Smooth muscle cell (in vitro differentiated cells): ENCODE results near the gene NPPB. TPM values are rescaled to one million over a fixed set of nuclear protein-coding genes. Genes with fewer than 3 reads are reported as not detected.

Experiments used
- DNase-seq: peaks from one replicate; lab custom pipeline; 2025; ENCODE audit not compliant: unreplicated experiment; lab: John Stamatoyannopoulos, UW
- H2AFZ ChIP-seq: fragments of 200-600 bp; sonication (generic); 2 replicates; pipeline ENCODE4 v1.6.0; 2016; ENCODE audit warnings: antibody characterized with exemption, low read depth, mild to moderate bottlenecking
- H3F3A ChIP-seq: fragments of 200-600 bp; sonication (generic); 2 replicates; pipeline ENCODE4 v1.6.0; 2017; ENCODE audit warnings: antibody characterized with exemption, low read depth
- H3K27ac ChIP-seq: fragments of 200-600 bp; sonication (generic); 2 replicates; pipeline ENCODE4 v1.5.1; 2016; ENCODE audit warnings: low read depth, mild to moderate bottlenecking
- H3K27me3 ChIP-seq: fragments of 200-600 bp; sonication (generic); 2 replicates; pipeline ENCODE4 v1.6.1; 2016; ENCODE audit warnings: low read depth, mild to moderate bottlenecking
- H3K36me3 ChIP-seq: fragments of 200-600 bp; sonication (generic); 2 replicates; pipeline ENCODE4 v1.5.1; 2016; ENCODE audit warnings: low read depth
- H3K4me1 ChIP-seq: fragments of 200-600 bp; sonication (generic); 2 replicates; pipeline ENCODE4 v1.5.1; 2016; ENCODE audit warnings: low read depth
- H3K4me2 ChIP-seq: fragments of 200-600 bp; sonication (generic); 2 replicates; pipeline ENCODE4 v1.6.0; 2016; ENCODE audit warnings: mild to moderate bottlenecking
- H3K4me3 ChIP-seq: fragments of 200-600 bp; sonication (generic); 2 replicates; pipeline ENCODE4 v1.5.1; 2016; ENCODE audit warnings: mild to moderate bottlenecking
- H3K79me2 ChIP-seq: fragments of 200-600 bp; sonication (generic); 2 replicates; pipeline ENCODE4 v1.6.0; 2016; ENCODE audit warnings: low read depth, mild to moderate bottlenecking
- H3K9ac ChIP-seq: fragments of 200-600 bp; sonication (generic); 2 replicates; pipeline ENCODE4 v1.6.0; 2016; ENCODE audit warnings: low read depth
- H3K9me3 ChIP-seq: fragments of 200-600 bp; sonication (generic); replicated peaks from 2 replicates; pipeline ENCODE4 v1.5.1; 2016; ENCODE audit warnings: low read depth
- H4K20me1 ChIP-seq: fragments of 200-600 bp; sonication (generic); 2 replicates; pipeline ENCODE4 v1.6.0; 2016; ENCODE audit warnings: low read depth
- CTCF ChIP-seq: fragments of 200-600 bp; sonication (generic); IDR thresholded peaks from 2 replicates; pipeline ENCODE4 v1.5.1; 2017; ENCODE audit warnings: borderline replicate concordance, mild to moderate bottlenecking, antibody characterized with exemption; ENCODE audit not compliant: insufficient read depth, poor library complexity, severe bottlenecking
- WGBS: methylation state at CpG from one replicate; pipeline ENCODE4 v1.1.7; 2016; ENCODE audit warnings: low lambda C conversion rate; 5-methylcytosine and 5-hydroxymethylcytosine counted together
- polyA plus RNA-seq: library from polyadenylated mRNA; unstranded; fragments of >200 nt; fragmentation: Nextera tagmentation; extraction: Ambion mirVana; gene quantifications from 2 replicates; pipeline ENCODE4 v1.2.1, GENCODE V29; 2016
- total RNA-seq: library from RNA; depleted of rRNA; stranded (reverse); fragments of >200 nt; gene quantifications from 2 replicates; pipeline ENCODE4 v1.2.3, GENCODE V29; 2014

Gene NPPB
- total and polyA plus RNA-seq, 2 experiments from 2014 or later: 9.5 to 12.2 TPM

DNA sequence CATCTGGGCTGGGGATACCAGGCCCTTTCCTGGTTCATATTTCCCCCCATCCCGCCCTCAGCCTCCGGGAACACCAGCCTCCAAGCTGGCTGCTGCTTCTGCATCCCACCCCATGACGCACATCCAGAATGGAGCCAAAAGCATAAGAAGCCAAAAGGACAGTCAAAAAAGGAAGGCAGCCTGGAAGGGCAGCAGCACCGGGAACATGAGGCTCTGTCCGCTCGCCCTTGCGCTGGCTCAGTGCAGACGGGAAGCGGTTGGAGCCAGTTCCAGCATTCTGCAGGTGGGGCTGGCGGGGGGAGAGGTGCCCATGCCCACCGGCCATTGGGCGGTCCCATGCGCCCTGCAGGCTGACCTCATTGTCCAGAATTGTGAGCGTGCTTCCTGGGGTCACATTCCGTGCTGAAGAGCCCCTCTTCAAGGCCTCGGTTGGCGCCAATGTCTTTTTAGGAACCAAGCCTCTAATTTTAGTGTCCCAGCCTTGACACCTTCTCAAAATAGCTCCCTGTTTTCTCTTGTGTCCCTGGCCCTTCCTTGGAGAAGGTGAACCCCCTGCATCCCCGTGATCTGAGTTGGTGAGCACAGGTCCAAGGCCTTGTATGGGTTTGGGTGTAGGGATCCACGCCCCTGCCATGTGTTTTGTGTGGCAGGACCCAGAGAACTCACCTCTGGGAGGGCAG is 28.4 kb upstream of the NPPB start:
- H4K20me1 ChIP-seq: no peaks in the 10 kb centered on the region
- H2AFZ ChIP-seq: no peak overlapping the region
- DNase-seq: no peak
- H3K4me3 ChIP-seq: no peak overlapping the region
- TF ChIP-seq CTCF: no peak
- H3K9me3 ChIP-seq: no peaks in the 10 kb centered on the region
- H3K4me2 ChIP-seq: no peak overlapping the region
- no peak overlapping the region for H3K9ac ChIP-seq
- no peaks in the 10 kb centered on the region for H3K27me3 ChIP-seq
- no peaks in the 10 kb centered on the region for H3F3A ChIP-seq
- H3K36me3 ChIP-seq: no peaks in the 10 kb centered on the region
- H3K27ac ChIP-seq: no peak overlapping the region
- WGBS: 89% methylated on average over 19 of the region's 19 CpGs
- H3K4me1 ChIP-seq: no peaks in the 10 kb centered on the region
- H3K79me2 ChIP-seq: no peaks in the 10 kb centered on the region

- H3K9ac ChIP-seq: no peak overlapping the region
- no peak for TF ChIP-seq CTCF
- no peak for DNase-seq
- no peak overlapping the region for H3K27ac ChIP-seq
- no peaks in the 10 kb centered on the region for H3K9me3 ChIP-seq
- H3K4me2 ChIP-seq: no peak overlapping the region
- WGBS: 90% methylated on average over 6 of the region's 6 CpGs
- H3K4me1 ChIP-seq: no peaks in the 10 kb centered on the region
- H4K20me1 ChIP-seq: no peaks in the 10 kb centered on the region
- no peaks in the 10 kb centered on the region for H3K27me3 ChIP-seq
- no peak overlapping the region for H3K4me3 ChIP-seq
- H3F3A ChIP-seq: no peaks in the 10 kb centered on the region
- no peaks in the 10 kb centered on the region for H3K79me2 ChIP-seq
- H2AFZ ChIP-seq: no peak overlapping the region
- H3K36me3 ChIP-seq: no peaks in the 10 kb centered on the region
Measured at GRCh38 chr1:11885916-11886315, 27.2 kb upstream of the NPPB start.

GRCh38 chr1:11882814-11883538 is 24.2 kb upstream of the NPPB start:
- Histone ChIP-seq H3K4me1 (no peaks in the 10 kb centered on the region), H3K27ac (no peak overlapping the region), H3K4me3 (no peak overlapping the region), H3K9me3 (no peaks in the 10 kb centered on the region), H3K79me2 (no peaks in the 10 kb centered on the region), H3K36me3 (no peaks in the 10 kb centered on the region), H3F3A (no peaks in the 10 kb centered on the region), H3K27me3 (no peaks in the 10 kb centered on the region), H2AFZ (no peak overlapping the region), H4K20me1 (no peaks in the 10 kb centered on the region), H3K9ac (no peak overlapping the region), H3K4me2 (no peak overlapping the region)
- 44% methylated on average over 13 of the region's 13 CpGs for whole genome bisulfite sequencing
- no peak for DNase-seq
- no peak for TF ChIP-seq CTCF
